HG03025 (cell line): Measurements from ENCODE around the gene SIX3.

Source experiments
- ATAC-seq: cut with Tn5 transposase; IDR thresholded peaks from one replicate; pipeline ENCODE4 v1.9.1; 2021; ENCODE audit warnings: mild to moderate bottlenecking, moderate library complexity; ENCODE audit not compliant: unreplicated experiment, low FRiP score

The SIX3 gene

DNA sequence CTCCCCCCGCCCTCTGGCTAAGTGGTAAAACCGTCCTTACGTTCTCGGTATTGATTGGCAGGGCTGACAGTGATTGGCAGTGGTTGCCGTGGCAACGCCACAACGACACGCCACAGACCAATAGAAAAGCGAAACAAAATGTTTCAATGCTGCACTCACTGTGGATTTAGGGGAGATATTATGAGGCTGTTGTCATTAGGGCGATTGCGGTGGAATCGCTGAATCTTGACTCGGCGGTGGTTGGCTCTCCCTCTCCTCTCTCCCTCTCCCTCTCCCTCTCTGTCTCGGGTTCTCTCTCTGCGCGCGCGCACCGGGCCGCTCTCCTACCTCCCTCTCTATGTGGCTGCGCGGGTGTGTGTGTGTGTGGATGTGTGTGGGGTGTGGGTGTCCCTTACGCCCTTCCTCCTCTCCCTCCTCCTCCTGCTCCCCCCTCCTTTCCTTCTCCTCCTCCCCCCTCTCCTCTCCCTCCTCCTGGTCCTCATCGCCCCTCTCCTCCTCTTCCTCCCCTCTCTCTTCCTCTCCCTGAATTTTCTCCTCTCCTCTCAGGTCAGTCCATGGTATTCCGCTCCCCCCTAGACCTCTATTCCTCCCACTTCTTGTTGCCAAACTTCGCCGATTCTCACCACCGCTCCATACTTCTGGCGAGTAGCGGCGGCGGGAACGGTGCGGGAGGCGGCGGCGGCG is at the start of gene SIX3:
TSS of gene SIX3 (plus strand) at position 152 of the 684 bp plus-strand sequence. CDS start at position 555, 403 bp downstream.
- ATAC-seq, result peak; percentile 69

DNA sequence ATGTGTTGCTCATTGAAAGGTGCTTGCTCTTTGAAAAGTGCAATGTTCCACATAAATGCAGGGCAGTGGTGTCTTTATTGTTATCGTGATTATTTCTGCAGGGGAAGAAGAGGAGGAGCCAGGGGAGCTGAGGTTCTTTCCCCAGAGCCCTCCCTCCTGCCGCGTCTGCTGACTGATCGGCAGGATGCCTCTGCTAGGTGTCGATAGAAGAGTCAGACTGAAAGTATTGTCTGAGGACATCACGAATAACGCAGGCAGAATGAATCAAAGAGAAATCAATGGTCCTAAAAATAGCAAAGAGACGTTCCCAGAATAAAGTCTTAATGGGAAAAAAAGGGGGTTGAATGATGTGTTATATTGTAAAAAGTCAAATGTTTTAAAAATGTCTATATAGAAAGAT is 47.4 kb upstream of the SIX3 start:
- no peak for ATAC-seq

DNA sequence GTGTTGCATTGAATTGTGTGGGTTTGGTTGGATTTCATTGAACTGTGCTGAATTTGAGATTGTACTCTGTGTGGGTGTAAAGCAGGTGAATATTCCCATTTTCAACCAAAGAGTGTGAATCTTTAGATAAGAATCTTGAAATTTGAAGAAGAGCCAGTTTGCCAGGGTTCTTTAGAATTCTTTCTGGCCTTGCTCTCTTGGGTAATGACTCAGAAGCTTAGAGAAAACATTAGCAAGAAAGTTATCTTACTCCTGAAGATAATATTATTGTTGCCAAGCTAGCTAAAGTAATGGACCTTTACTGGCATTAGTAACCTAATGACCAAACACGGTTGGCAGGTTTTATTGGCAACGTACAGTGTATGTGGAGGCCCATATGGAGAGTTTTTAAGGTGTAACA is 46.4 kb upstream of the SIX3 start:
- no peak for ATAC-seq

DNA sequence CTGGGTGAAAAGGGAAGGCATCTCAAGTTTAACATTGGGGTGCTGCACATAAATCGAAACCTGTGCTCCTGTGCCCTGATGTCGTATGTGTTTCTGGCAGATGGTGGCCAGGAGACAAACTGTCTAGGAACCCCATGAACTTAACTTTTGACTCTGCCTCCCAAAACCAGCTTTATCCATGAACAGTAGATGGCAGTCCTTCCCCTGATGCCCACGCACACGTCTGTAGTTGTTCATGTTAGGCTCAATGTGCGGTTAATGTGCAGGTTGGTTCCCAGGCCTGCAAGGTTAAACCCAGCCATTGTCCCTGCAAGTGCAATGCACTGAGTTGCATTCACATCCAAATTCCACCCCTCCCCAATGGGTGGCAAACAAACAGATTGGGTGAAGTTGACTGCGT is 44.1 kb upstream of the SIX3 start:
- ATAC-seq, result no peak

DNA sequence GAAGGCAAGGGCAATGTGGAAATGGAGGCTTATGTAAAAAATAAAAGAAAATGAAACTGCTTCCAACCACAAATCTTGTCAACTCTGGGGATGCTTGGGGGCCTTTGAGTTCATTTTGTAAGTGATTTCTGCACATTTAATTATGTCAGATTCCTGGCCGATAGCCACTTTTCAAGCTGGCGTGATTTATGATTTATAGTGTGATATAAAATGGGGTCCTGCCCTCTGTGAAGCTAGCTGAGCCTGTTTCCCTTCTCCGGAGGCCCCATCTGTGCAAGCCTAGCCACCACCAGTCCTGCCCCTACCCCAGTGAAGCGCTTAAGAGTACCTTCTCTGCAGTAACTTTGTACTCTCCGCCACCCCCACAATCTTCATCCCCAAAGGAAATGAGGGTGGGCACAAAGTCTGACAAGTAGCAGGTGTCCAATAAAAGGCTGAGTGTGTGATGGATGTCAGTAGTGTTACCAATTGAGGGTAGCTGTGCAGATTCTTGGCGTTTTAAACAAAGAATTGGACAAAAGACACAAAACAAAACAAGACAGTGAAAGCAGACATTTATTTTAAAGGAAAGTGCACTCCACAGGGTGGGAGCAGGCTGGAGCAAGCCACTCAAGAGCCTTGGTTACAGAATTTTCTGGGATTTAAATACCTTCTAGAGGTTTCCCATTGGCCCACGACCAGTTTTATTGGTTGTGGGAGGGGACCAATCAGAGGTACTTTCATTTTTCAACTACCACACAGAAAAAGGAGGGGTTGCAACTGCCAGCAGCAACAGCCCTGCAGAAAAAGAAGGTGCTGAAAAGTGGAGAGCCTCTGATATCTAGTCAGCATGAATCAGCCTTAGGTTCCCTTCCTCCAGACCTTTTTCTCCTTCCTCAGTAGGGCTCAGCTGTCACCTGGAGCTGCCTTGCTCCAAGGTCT is 39.0 kb upstream of the SIX3 start:
- ATAC-seq, result no peak

DNA sequence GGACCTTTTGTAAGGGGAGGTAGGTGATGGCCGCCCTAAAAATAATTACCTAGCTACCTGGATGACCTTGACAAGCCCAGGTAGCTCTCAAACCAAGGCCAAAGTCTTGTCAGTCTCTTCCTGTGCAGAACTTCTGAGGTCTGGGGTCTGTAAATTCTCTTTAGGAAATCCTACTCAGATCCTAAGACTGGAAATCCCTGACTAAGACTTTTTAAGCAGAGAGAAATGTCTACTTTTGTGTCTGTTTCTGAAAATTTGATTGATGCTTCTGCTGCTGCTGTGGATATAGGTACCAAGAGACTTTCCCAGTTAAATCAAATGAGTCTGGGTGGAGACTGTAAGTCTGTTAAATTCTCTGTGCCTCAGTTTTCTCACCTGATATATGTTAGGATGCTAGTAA is 36.9 kb upstream of the SIX3 start:
- ATAC-seq, result no peak

DNA sequence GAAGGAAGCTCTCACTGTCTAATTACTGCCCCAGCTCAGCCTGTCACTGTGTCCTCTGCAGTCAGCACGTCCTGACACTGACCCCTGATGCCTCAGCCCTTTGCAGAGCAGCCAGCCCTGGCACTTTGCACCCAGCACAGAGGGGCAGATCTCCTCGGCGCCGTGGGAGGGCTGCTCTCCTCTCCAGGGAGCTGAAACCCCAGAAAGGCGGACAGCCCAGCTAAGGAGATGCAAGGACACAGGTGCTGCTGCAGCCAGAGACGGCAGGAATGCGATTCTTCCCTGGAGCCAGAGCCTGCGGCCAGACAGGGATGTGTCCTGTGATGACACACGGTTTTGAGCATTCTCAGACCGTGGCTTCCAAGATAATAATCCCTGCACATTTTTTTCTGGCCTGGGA is 34.5 kb upstream of the SIX3 start:
- no peak for ATAC-seq

DNA sequence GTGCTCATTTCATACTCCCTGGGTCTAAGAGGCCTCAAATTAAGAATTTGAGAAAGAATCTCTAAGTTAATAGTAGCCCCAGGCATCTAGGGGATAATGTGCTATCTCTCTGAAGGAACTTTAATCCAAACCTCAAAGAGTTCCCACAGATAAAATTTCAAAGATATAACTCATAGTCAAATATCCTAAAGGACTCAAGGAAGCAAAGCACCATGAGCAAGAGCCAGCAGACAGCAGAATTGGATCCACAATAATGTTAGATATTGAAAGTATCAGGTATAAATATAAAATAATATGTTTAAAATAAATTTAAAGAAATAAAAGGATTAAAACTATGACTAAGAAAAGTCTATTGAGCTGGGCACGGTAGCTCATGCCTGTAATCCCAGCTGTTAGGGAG is 31.7 kb upstream of the SIX3 start:
- ATAC-seq, result no peak

DNA sequence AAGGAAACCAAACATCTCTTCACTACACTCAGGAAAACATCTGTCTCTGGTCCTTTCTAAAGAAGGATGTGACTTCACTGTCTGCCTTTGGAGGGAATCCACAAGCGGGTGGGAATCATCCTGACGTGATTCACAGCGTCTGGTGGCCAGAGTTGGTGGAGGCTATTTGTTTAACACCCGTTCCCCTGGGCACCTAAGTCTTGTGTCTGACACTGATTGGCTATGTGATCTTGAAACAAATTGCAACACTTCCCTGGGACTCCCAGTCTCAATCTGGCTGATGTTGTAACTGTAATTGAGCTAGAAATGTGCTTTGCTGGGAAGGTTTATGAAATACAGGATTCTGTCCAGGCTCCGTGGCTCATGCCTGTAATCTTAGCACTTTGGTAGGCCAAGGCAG is 28.8 kb upstream of the SIX3 start:
- no peak for ATAC-seq

DNA sequence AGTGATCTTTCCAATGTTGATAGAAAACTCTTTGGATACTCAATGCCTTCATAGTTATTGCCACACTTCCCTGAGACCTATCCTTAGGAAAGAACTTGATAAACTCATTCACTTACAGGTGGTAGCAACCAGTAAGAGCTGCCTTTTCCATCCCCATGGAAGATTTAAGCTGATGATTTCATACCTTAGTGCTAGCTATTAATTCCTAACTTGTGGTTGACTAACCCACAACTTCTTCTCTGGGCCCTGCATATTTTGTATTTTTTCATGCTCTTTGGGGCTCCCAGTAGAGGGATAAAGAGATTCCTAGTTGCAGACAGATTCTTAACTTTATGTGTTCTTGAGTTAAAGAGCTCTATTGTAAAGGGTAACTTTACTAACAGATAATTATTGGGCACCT is 25.2 kb upstream of the SIX3 start:
- ATAC-seq, result no peak

DNA sequence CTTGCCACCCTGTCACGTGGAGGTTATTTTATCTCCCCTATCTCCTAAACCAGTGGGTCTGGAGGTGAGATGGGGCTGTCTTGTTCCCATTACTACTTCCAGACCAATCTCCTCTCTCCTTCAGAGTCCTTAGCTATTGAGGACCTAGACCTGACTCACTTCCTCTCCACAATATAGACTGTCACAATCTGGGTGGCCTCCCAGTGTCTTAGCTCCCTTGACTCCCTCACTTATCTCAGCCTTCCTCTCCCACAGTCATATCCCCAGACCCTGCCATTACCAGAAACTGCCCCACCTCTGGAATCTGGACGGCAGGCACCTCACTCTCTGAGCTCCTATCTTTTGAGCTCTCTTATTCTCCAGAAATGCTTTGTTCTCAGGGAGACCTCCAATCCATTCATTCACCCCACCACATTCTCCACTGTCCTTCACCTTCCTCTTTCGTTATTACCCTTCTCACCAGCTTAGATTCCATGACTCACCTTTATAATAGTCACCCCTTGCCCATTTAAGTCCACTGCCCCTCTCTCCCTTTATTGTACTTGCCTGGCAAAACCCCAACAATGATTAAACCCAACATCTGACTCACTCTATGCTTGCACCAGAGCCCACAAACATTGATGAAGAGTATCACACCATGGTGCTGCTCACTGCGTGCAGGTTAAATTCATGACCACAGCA is 23.3 kb upstream of the SIX3 start:
- no peak for ATAC-seq

DNA sequence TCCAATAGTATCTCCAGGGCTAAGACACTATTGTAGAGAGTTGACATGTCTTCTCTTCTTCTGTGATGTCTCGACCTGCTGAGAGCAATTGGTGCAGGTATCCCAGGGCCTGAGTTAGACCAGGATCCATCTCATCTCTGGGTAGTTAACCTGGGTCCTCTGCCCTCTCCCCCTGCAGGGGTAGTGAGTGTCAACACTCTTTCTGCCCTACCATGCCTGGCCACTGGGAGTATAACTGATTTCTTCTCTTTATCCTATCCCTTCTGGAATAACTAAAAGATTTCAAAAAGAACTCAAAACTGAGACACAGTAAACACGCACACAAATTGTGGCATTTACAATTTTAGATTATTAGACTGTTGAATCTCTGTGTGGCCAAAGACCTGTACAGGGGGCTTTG is 20.8 kb upstream of the SIX3 start:
- no peak for ATAC-seq

DNA sequence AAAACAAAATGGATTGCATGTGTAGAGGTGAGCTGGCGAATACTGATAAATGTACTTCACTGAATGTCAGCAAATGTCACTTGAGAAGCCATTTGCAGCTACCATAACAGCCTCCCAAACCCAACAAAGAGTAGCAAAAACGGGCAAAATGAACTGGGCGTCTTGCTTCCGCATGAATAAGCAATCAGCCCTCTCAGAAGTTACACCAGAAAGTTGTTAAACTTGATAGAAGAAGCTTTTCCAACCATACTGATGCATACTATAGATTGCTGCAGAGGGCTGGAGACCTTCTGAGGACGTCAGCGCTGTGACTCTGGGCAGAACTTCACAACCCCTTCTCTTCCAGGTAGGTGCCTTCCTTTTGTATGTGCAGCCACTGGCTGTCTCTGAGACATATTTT is 18.7 kb upstream of the SIX3 start:
- ATAC-seq, result no peak

DNA sequence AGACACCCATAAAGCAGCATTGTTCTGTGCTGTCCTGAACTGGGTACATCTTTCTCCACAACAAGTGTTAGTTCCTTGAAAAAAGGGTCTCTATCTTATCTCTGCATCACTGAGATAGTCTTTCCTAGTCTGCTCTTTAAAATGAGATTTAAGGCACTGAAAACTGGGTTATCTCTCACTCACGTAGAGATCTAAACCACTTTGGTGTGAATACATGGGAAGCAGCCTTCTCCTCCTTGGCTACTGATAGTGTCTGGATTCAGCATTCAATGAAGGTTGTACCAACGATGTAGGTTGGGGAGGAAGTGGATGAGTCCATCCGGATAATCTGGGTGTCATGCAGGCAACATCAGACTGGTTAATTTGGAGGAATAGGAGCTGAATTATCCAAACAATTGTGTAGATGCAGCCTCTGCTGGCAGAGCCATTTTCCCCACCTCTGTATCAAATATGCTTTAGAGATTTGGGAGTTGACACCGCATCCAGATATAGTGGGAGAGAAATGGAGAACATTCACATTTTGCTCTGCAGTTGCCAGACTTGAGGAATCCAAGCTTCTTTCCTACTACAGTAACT is 15.9 kb upstream of the SIX3 start:
- no peak for ATAC-seq

DNA sequence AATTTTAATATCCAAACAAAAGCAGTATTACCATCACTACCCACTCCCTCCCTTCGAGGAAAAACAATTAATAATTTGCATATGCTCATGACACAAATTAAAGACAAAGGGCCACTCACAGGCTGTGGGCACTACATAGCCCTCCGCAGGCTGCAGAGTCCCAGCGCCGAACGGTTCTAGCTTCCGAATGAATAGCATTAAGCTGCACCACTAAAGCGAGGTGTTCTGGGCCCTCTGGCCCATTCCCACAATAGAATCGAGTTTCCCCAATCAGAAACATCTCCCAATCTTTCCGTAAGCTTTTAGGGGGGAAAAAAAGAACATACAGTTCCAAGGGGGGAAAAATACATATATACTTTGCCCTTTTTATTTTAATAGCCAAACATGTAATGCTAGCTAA is 14.5 kb upstream of the SIX3 start:
- no peak for ATAC-seq

DNA sequence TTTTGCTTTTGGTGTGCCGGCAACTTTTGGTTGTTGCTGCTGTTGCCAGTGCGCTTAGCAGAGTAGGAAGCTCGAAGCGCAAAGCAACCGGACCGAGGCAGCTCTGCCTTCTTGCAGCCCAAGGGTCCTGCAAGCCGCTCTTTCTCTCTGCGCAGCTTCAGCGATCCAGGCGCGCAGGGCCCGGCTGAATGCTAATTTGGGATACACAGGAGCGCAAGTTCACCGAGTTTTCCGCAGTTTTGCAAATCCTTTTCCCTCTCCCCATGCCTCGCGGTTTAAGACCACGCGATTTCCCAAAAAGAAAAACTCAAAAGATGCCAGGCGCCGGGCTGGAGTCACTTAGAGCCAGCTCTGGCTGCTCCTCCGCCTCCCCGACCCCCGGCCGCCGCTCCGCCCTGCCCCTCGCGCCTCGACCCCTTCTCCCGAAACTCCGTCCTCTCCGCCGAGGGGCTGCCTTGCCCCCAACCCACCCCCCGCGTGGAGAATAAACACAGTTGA is 13.5 kb upstream of the SIX3 start:
- no peak for ATAC-seq

DNA sequence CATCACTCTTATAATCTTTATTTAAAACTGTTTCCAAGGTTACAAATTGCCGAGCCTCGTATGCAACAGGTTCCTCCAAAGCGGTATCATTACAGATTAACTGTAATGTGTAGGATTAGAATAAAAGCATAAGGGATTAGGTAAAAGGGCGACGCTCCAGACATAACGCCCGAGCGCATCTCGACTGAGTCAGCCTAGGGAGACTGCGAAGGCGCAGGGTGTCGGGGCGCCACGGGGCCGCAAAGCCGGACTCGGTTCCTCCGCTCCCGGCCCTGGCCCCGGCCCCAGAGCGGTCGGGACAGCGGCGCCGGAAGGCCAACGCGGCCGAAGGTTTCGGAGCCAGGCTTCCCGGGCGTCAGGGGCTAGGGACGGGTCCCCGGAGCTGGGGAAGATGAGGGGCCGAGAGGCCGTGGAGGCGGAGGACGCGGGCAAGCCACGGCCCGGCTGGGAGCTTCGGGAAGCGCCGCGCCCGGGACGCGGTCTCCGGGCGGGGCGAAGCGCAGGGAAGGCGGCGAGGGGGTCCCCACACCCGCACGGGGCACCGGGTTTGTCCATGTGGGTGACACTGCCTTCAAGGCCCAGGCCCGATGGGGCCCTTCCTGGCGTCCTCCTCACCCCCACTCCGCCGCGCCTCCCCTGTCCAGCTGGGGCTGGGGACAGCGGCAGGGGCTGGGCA is 12.9 kb upstream of the SIX3 start:
- ATAC-seq, result no peak

DNA sequence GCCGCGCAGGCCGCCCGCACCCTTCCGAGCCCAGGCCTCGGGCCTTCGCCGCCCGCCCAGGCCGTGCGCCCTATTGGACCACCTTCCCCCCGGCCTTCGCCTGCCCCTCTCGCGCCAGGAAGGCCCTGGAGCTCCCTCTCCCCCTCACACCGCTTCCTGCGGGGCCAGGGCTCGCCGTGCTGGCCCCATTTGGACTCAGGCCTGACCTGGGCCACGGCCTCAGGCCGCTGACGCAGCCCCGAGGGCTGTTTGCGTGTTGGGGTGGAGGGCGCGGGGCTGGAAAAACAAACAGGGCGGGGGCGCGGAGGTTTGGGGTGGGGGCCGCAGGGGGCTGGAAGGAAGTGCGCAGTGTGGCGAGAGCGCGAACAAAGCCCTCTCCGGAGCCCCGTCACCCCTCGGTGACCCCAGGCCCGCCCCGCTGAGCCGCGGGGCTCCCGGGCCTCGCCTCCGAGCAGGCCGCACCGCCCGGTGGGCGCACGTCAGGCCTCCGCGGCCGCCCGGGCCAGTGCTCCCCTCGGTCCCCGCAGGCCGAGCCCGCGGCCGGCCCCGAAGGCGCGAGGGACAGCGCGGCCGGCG is 12.3 kb upstream of the SIX3 start:
- no peak for ATAC-seq

DNA sequence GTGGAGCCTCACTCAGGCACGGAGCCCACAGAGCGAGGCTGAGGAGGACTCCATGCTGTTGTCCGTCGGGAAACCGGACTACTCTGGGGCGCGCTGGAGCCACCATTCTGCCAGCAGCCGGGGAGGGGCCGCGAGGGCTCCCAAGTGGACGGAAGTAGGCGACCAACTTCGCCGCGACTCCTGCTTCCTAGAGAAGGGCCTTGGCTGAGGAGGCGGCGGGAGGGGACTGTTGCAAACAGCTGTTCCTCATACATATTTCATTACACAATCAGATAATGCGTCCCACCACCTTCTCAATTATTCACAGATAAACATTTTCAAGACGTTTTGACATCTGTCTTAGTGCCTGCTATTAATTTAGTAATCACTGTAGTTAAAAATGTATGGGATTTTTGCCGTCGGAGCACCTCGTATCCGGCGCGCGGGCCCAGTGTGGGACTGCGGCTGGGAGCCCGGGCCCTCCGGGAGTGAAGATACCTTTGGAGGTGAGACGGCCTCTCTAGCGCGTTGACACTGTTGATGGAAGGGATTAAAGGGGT is 11.7 kb upstream of the SIX3 start:
- no peak for ATAC-seq
